ENCODE data around the gene PIGBOS1. TPM values are rescaled to one million over a fixed set of nuclear protein-coding genes. Genes with fewer than 3 reads are reported as not detected.

The PIGBOS1 gene
- total and polyA plus RNA-seq, 2 experiments from 2014 or later: 9.1 to 16.7 TPM

GRCh38 chr15:55289746-55290527, 29.0 kb downstream of the PIGBOS1 start, which contains the start of gene RAB27A:
RAB27A (minus strand) TSS chr15:55289813; CDS start chr15:55234934, 54,879 bp downstream.
- Mint-ChIP-seq H3K27me3 (ENCODE audit: insufficient read depth, low read depth, poor library complexity) (peaks cover 8% of the 10 kb centered on the region), H3K36me3 (ENCODE audit: low read depth) (no peaks in the 10 kb centered on the region; the same call in 2 of the 3 replicates), H3K4me1 (peaks cover 6% of the 10 kb centered on the region; the same call in 1 of the 3 replicates), H3K9me3 (no peaks in the 10 kb centered on the region), H3K4me3 (peak within 1 kb of the TSS; percentile 79), H3K27ac (no peak within 1 kb of the TSS)
- Histone ChIP-seq H2AFZ (peak within 1 kb of the TSS; percentile 100), H4K20me1 (replicated peaks; ENCODE audit: insufficient read depth) (no peaks in the 10 kb centered on the region), H3K4me2 (peak within 1 kb of the TSS; percentile 73), H3K27ac (ENCODE audit: low read depth) (no peak within 1 kb of the TSS), H3K4me1 (ENCODE audit: insufficient read depth) (peaks cover 6% of the 10 kb centered on the region), H3K9me2 (ENCODE audit: insufficient read depth) (no peaks in the 10 kb centered on the region), H3K27me3 (ENCODE audit: insufficient read depth) (peaks cover 11% of the 10 kb centered on the region), H3K4me3 (peak within 1 kb of the TSS; percentile 89), H3K79me2 (replicated peaks; ENCODE audit: insufficient read depth) (no peaks in the 10 kb centered on the region), H3F3A (replicated peaks; ENCODE audit: low read depth) (no peaks in the 10 kb centered on the region), H3K36me3 (ENCODE audit: insufficient read depth) (no peaks in the 10 kb centered on the region)
- DNase-seq (ENCODE audit: low spot score) (peak; percentile 88), ATAC-seq (peak; percentile 88)
- TF ChIP-seq EZH2phosphoT487 (IDR thresholded peaks at IDR 0.05; ENCODE audit: unreplicated experiment) (no peak), EZH2 (IDR thresholded peaks at IDR 0.05; ENCODE audit: low read depth, unreplicated experiment) (no peak), CREB1 (CRISPR knock-in tag; IDR thresholded peaks at IDR 0.05; ENCODE audit: low read depth) (no peak), ETS1 (IDR thresholded peaks at IDR 0.05) (no peak), POLR2AphosphoS5 (IDR thresholded peaks at IDR 0.05; ENCODE audit: low read depth) (no peak), NANOG (IDR thresholded peaks at IDR 0.05; ENCODE audit: borderline replicate concordance) (no peak), ZNF114 (CRISPR knock-in tag; IDR thresholded peaks at IDR 0.05) (no peak), STAT1 (IDR thresholded peaks at IDR 0.05; ENCODE audit: unreplicated experiment) (no peak), ZNF462 (CRISPR knock-in tag; IDR thresholded peaks at IDR 0.05) (no peak), REST (IDR thresholded peaks at IDR 0.05; ENCODE audit: unreplicated experiment) (no peak), CTCF (conservative IDR thresholded peaks at IDR 0.05; ENCODE audit: low read depth in 2 of 2) (no peak), JUNB (IDR thresholded peaks at IDR 0.05; ENCODE audit: unreplicated experiment) (no peak), ZNF331 (CRISPR knock-in tag; IDR thresholded peaks at IDR 0.05; ENCODE audit: low read depth) (no peak)

All from GM23338 (cell line).